ENCODE results near the gene CFAP299. TPM values are rescaled to one million over a fixed set of nuclear protein-coding genes. Genes with fewer than 3 reads are reported as not detected.

Gene CFAP299
- polyA plus RNA-seq, 1 experiment = 1.4 TPM

DNA sequence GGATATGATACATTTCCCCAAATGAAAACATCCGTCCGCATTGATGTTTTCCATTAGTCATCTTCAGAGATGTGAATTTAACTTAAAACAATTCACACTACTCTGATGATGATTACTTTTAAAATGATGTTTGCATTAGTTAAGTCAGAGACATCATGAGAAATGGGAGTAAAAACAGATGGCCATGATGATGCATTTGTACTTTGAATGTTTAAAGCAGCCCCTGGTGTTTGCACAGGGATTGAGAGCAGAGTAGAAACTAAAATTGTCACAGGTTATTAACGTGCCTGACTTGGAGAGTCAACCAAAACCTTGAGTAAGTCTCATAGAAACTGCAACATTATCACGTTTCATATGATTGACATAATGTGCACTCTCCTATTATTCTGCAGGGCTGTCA, 117.2 kb downstream of the CFAP299 start:
- POLR2A ChIA-PET = no interaction called here
- no peaks in the 10 kb centered on the region for H3K27me3 ChIP-seq (ENCODE audit: control insufficient read depth, insufficient read depth, low read length)
- no peak for DNase-seq (ENCODE audit: low read depth, low spot score)

DNA sequence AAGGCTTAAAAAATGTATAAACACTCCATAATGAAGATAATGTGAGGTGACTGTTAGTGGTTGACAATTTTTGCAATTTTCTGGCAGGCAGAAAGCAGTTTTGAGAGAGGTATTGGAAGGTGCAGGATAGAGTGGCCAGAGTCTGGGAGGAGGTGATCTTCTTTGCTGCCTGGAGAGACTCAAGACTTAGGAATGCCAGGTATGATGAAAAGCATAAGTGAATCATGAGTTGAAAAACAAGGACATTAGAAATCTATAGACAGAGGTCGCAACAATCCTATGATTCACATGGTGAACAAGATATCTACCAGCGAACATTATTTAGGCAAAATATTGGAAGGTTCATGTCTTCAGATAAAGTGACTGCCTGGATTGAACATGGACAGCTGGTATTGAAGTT, 118.5 kb downstream of the CFAP299 start:
- Histone ChIP-seq H3K27ac (ENCODE audit: low read depth, low read length) (no peak overlapping the region), H3K9me3 (ENCODE audit: control insufficient read depth, insufficient read depth, low read length) (peaks cover 3% of the 10 kb centered on the region; the same call in 1 of the 2 replicates), H3K27me3 (ENCODE audit: control insufficient read depth, insufficient read depth, low read length) (no peaks in the 10 kb centered on the region), H3K4me3 (ENCODE audit: low read depth, low read length) (no peak overlapping the region)
- TF ChIP-seq, protein P1, sequence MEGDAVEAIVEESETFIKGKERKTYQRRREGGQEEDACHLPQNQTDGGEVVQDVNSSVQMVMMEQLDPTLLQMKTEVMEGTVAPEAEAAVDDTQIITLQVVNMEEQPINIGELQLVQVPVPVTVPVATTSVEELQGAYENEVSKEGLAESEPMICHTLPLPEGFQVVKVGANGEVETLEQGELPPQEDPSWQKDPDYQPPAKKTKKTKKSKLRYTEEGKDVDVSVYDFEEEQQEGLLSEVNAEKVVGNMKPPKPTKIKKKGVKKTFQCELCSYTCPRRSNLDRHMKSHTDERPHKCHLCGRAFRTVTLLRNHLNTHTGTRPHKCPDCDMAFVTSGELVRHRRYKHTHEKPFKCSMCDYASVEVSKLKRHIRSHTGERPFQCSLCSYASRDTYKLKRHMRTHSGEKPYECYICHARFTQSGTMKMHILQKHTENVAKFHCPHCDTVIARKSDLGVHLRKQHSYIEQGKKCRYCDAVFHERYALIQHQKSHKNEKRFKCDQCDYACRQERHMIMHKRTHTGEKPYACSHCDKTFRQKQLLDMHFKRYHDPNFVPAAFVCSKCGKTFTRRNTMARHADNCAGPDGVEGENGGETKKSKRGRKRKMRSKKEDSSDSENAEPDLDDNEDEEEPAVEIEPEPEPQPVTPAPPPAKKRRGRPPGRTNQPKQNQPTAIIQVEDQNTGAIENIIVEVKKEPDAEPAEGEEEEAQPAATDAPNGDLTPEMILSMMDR (IDR thresholded peaks at IDR 0.05; ENCODE audit: low read depth, low read length) = no peak
- DNase-seq (ENCODE audit: low read depth, low spot score) = no peak
- CTCF ChIA-PET = no interaction called here
- POLR2A ChIA-PET = no interaction called here

More for the DNA sequence above, 117.2 kb downstream of the CFAP299 start:
- Histone ChIP-seq H3K4me3 (ENCODE audit: low read depth, low read length) (no peak overlapping the region), H3K9me3 (ENCODE audit: control insufficient read depth, insufficient read depth, low read length) (peaks cover 3% of the 10 kb centered on the region; the same call in 1 of the 2 replicates), H3K27ac (ENCODE audit: low read depth, low read length) (no peak overlapping the region)
- TF ChIP-seq, protein P1 (IDR thresholded peaks at IDR 0.05; ENCODE audit: low read depth, low read length) = no peak
- CTCF ChIA-PET = no interaction called here

GRCh38 chr4:80454556-80454955, 119.0 kb downstream of the CFAP299 start:
- TF ChIP-seq, protein P1 (IDR thresholded peaks at IDR 0.05; ENCODE audit: low read depth, low read length) = no peak
- ChIA-PET POLR2A (no interaction called here), CTCF (no interaction called here)
- DNase-seq (ENCODE audit: low read depth, low spot score) = no peak
- no peak overlapping the region for H3K4me3 ChIP-seq (ENCODE audit: low read depth, low read length)
- H3K9me3 ChIP-seq (ENCODE audit: control insufficient read depth, insufficient read depth, low read length) = peaks cover 3% of the 10 kb centered on the region; the same call in 1 of the 2 replicates
- no peaks in the 10 kb centered on the region for H3K27me3 ChIP-seq (ENCODE audit: control insufficient read depth, insufficient read depth, low read length)
- no peak overlapping the region for H3K27ac ChIP-seq (ENCODE audit: low read depth, low read length)

DNA sequence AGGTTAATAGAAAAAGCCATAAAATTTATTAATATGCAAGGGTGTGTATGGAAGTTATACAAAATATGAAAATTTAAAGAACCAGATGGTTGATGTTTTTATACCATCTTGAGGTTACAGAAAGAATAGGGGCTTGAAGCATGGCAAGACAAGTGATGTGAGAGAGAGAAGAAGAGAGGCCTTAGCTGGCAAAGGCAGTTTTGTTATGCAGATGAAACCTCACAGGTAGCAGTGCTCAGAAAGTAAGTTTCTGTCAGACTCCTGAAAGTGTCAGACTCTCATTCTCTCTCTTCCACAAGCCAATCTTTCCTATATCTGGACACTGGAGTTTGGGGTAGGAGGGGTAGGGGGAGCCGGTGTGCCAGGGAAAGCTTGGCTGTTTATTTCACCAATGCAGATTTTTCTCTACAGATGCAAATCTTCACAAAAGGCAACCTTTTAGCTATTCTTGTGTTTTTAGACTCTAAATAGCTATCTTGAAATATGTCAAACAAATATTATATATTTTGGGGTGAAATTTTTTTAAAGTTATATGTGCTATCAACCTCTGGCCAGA, 124.5 kb downstream of the CFAP299 start:
- no peak for DNase-seq (ENCODE audit: low read depth, low spot score)
- CTCF ChIA-PET = no interaction called here
- Histone ChIP-seq H3K27me3 (ENCODE audit: control insufficient read depth, insufficient read depth, low read length) (no peaks in the 10 kb centered on the region), H3K27ac (ENCODE audit: low read depth, low read length) (no peak overlapping the region), H3K4me3 (ENCODE audit: low read depth, low read length) (no peak overlapping the region), H3K9me3 (ENCODE audit: control insufficient read depth, insufficient read depth, low read length) (no peaks in the 10 kb centered on the region)
- TF ChIP-seq, protein P1 (IDR thresholded peaks at IDR 0.05; ENCODE audit: low read depth, low read length) = no peak
- POLR2A ChIA-PET = no interaction called here

- H3K27ac ChIP-seq (ENCODE audit: low read depth, low read length) = no peak overlapping the region
- H3K27me3 ChIP-seq (ENCODE audit: control insufficient read depth, insufficient read depth, low read length) = no peaks in the 10 kb centered on the region
- CTCF ChIA-PET = no interaction called here
- H3K9me3 ChIP-seq (ENCODE audit: control insufficient read depth, insufficient read depth, low read length) = no peaks in the 10 kb centered on the region
- no peak overlapping the region for H3K4me3 ChIP-seq (ENCODE audit: low read depth, low read length)
- POLR2A ChIA-PET = no interaction called here
- TF ChIP-seq, protein P1 (IDR thresholded peaks at IDR 0.05; ENCODE audit: low read depth, low read length) = no peak
- DNase-seq (ENCODE audit: low read depth, low spot score) = no peak
Measured at GRCh38 chr4:80461412-80461811, 125.9 kb downstream of the CFAP299 start.
